Transverse colon (tissue), 3 donors: ENCODE data around the gene NAA11.

ENCODE experiments used
- CTCF ChIP-seq, 5 experiments: fragments of 200-600 bp in 3 of 5; fragments of 450-650 bp in 2 of 5; sonication (generic) in 3 of 5; IDR thresholded peaks; 1 replicate in 2 of 5; 2 replicates in 3 of 5; pipeline ENCODE4 v1.5.1; 2016 to 2017; ENCODE audit warnings: antibody characterized with exemption in 5 of 5, inconsistent platforms in 3 of 5, mild to moderate bottlenecking in 2 of 5, moderate library complexity in 1 of 5
- POLR2A ChIP-seq: fragments of 450-650 bp; IDR thresholded peaks from one replicate; pipeline ENCODE4 v1.6.1; 2016; ENCODE audit warnings: antibody characterized with exemption, mild to moderate bottlenecking, moderate library complexity

- no peak for TF ChIP-seq POLR2A
- TF ChIP-seq CTCF (IDR thresholded peaks at IDR 0.05): no peak
Observed at GRCh38 chr4:79348405-79348804, 22.5 kb upstream of the NAA11 start.
